ENCODE results near the gene RYR1. TPM values are rescaled to one million over a fixed set of nuclear protein-coding genes. Genes with fewer than 3 reads are reported as not detected.
A peak's percentile ranks its signal among the peaks of the same experiment; 100 is the strongest.

The RYR1 gene
- total RNA-seq, 1 experiment from 2014 or later = 34.2 TPM

DNA sequence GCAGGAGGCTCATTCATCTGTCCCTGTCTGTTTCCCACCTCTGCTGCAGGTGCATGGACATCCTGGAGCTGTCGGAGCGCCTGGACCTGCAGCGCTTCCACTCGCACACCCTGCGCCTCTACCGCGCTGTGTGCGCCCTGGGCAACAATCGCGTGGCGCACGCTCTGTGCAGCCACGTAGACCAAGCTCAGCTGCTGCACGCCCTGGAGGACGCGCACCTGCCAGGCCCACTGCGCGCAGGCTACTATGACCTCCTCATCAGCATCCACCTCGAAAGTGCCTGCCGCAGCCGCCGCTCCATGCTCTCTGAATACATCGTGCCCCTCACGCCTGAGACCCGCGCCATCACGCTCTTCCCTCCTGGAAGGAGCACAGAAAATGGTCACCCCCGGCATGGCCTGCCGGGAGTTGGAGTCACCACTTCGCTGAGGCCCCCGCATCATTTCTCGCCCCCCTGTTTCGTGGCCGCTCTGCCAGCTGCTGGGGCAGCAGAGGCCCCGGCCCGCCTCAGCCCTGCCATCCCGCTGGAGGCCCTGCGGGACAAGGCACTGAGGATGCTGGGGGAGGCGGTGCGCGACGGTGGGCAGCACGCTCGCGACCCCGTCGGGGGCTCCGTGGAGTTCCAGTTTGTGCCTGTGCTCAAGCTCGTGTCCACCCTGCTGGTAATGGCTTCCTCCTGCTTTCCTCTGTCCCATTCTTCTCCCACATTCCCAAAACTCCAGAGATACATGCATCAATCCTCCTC lies 52.2 kb downstream of the RYR1 start:
- in situ Hi-C loops (cut with HindIII; ENCODE audit: low pct_unique_long_range_greater_than_20kb, low sequenced_read_pairs) = no loop called here
- H3K9me3 ChIP-seq (ENCODE audit: control insufficient read depth, insufficient read depth, low read depth, low read length) = no peaks in the 10 kb centered on the region; the same call in 1 of the 2 replicates
- no peaks in the 10 kb centered on the region for H3K4me1 ChIP-seq (ENCODE audit: control insufficient read depth, insufficient read depth, low read length)
- no peak for TF ChIP-seq POLR2AphosphoS5 (IDR thresholded peaks at IDR 0.05; ENCODE audit: low read depth, low read length)
- TF ChIP-seq TCF7L2 (IDR thresholded peaks at IDR 0.05; ENCODE audit: low read depth, low read length) = no peak
- TF ChIP-seq, protein P1, sequence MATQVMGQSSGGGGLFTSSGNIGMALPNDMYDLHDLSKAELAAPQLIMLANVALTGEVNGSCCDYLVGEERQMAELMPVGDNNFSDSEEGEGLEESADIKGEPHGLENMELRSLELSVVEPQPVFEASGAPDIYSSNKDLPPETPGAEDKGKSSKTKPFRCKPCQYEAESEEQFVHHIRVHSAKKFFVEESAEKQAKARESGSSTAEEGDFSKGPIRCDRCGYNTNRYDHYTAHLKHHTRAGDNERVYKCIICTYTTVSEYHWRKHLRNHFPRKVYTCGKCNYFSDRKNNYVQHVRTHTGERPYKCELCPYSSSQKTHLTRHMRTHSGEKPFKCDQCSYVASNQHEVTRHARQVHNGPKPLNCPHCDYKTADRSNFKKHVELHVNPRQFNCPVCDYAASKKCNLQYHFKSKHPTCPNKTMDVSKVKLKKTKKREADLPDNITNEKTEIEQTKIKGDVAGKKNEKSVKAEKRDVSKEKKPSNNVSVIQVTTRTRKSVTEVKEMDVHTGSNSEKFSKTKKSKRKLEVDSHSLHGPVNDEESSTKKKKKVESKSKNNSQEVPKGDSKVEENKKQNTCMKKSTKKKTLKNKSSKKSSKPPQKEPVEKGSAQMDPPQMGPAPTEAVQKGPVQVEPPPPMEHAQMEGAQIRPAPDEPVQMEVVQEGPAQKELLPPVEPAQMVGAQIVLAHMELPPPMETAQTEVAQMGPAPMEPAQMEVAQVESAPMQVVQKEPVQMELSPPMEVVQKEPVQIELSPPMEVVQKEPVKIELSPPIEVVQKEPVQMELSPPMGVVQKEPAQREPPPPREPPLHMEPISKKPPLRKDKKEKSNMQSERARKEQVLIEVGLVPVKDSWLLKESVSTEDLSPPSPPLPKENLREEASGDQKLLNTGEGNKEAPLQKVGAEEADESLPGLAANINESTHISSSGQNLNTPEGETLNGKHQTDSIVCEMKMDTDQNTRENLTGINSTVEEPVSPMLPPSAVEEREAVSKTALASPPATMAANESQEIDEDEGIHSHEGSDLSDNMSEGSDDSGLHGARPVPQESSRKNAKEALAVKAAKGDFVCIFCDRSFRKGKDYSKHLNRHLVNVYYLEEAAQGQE (IDR thresholded peaks at IDR 0.05; ENCODE audit: insufficient read depth in 1 of 2, low read depth in 2 of 2, low read length in 1 of 2) = no peak
- TF ChIP-seq, protein P2, sequence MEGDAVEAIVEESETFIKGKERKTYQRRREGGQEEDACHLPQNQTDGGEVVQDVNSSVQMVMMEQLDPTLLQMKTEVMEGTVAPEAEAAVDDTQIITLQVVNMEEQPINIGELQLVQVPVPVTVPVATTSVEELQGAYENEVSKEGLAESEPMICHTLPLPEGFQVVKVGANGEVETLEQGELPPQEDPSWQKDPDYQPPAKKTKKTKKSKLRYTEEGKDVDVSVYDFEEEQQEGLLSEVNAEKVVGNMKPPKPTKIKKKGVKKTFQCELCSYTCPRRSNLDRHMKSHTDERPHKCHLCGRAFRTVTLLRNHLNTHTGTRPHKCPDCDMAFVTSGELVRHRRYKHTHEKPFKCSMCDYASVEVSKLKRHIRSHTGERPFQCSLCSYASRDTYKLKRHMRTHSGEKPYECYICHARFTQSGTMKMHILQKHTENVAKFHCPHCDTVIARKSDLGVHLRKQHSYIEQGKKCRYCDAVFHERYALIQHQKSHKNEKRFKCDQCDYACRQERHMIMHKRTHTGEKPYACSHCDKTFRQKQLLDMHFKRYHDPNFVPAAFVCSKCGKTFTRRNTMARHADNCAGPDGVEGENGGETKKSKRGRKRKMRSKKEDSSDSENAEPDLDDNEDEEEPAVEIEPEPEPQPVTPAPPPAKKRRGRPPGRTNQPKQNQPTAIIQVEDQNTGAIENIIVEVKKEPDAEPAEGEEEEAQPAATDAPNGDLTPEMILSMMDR (IDR thresholded peaks at IDR 0.05) = no peak
- no peak for TF ChIP-seq SIN3A (IDR thresholded peaks at IDR 0.05; ENCODE audit: borderline replicate concordance, insufficient read depth, low read depth, low read length)
- peak; percentile 29; the same call in 1 of the 2 replicates for ATAC-seq
- POLR2A ChIA-PET = no interaction called here
- H3K4me3 ChIP-seq (ENCODE audit: low read depth in 2 of 2, low read length in 2 of 2) = no peak overlapping the region
- peaks cover 4% of the 10 kb centered on the region; the same call in 1 of the 2 replicates for H3K27me3 ChIP-seq (ENCODE audit: control insufficient read depth, insufficient read depth, low read length)
- no peaks in the 10 kb centered on the region for H3K36me3 ChIP-seq (ENCODE audit: control insufficient read depth, insufficient read depth, low read length)
- no TSS peak for BruUV-seq (replicated peaks)
- intact Hi-C loops (cut with micrococcal nuclease; ENCODE audit: unreplicated experiment) = no loop called here
- no peak overlapping the region for H3K27ac ChIP-seq (ENCODE audit: low read length)
- CTCF ChIA-PET = interaction anchor here (0.6 kb wide), 1 partner anchor 119 kb away, joined by 3 read pairs; no protein-coding TSS in a partner anchor
- no peak for DNase-seq (ENCODE audit: low read depth, low spot score)

DNA sequence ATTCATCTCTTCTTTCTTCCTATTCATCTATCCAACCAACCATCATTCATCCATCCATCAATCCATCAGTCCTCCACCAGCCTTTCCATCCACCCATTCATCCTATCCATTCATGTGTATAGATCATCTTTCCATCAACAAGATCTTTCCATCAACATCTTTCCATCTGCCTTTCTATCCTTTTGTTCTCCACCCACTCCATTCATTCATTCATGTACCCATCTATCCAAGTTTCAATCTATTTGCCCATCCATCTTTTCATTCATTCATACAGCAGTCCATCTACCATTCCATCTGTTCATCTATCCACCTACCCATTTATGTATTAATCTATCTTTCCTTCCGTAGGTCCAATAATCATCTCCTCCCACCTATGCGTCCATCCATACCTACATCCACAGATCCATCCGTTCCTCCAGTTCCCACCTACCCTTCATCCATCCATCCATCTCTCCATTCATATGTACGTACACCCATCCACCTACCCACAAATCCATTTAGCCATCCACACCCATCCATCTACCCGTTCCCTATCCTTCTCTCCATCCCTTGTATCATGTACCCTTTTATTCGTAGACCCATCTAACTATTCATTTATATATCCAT lies 53.3 kb downstream of the RYR1 start:
- Histone ChIP-seq H3K4me3 (ENCODE audit: low read depth in 2 of 2, low read length in 2 of 2) (no peak overlapping the region), H3K27me3 (ENCODE audit: control insufficient read depth, insufficient read depth, low read length) (peaks cover 4% of the 10 kb centered on the region; the same call in 1 of the 2 replicates), H3K9me3 (ENCODE audit: control insufficient read depth, insufficient read depth, low read depth, low read length) (no peaks in the 10 kb centered on the region; the same call in 1 of the 2 replicates), H3K36me3 (ENCODE audit: control insufficient read depth, insufficient read depth, low read length) (no peaks in the 10 kb centered on the region), H3K4me1 (ENCODE audit: control insufficient read depth, insufficient read depth, low read length) (no peaks in the 10 kb centered on the region), H3K27ac (ENCODE audit: low read length) (no peak overlapping the region)
- no peak for ATAC-seq
- CTCF ChIA-PET = no interaction called here
- BruUV-seq (replicated peaks) = no TSS peak
- TF ChIP-seq POLR2AphosphoS5 (IDR thresholded peaks at IDR 0.05; ENCODE audit: low read depth, low read length) (no peak), SIN3A (IDR thresholded peaks at IDR 0.05; ENCODE audit: borderline replicate concordance, insufficient read depth, low read depth, low read length) (no peak), TCF7L2 (IDR thresholded peaks at IDR 0.05; ENCODE audit: low read depth, low read length) (no peak)
- TF ChIP-seq, protein P2 (IDR thresholded peaks at IDR 0.05) = no peak
- TF ChIP-seq, protein P1 (IDR thresholded peaks at IDR 0.05; ENCODE audit: insufficient read depth in 1 of 2, low read depth in 2 of 2, low read length in 1 of 2) = no peak
- intact Hi-C loops (cut with micrococcal nuclease; ENCODE audit: unreplicated experiment) (no loop called here), in situ Hi-C loops (cut with HindIII; ENCODE audit: low pct_unique_long_range_greater_than_20kb, low sequenced_read_pairs) (no loop called here)
- no peak for DNase-seq (ENCODE audit: low read depth, low spot score)
- POLR2A ChIA-PET = no interaction called here
